ENCODE results near the gene CACNA2D2.
A peak's percentile ranks its signal among the peaks of the same experiment; 100 is the strongest.

Gene CACNA2D2

GRCh38 chr3:50491023-50491422 is 12.4 kb downstream of the CACNA2D2 start:
- Histone ChIP-seq H3K27me3 (ENCODE audit: insufficient read depth, low read length, poor library complexity, severe bottlenecking) (no peaks in the 10 kb centered on the region), H3K4me2 (ENCODE audit: low read depth, low read length, poor library complexity, severe bottlenecking) (peak overlapping the region; percentile 91)

GRCh38 chr3:50490424-50490823 is 13.0 kb downstream of the CACNA2D2 start:
- peaks cover 47% of the 10 kb centered on the region for H3K4me1 ChIP-seq (ENCODE audit: insufficient read depth, low read length, poor library complexity, severe bottlenecking)
- peak overlapping the region; percentile 44; the same call in 1 of the 2 replicates for H2AFZ ChIP-seq (ENCODE audit: low read length)
- no peaks in the 10 kb centered on the region for H3K27me3 ChIP-seq (ENCODE audit: insufficient read depth, low read length, poor library complexity, severe bottlenecking)
- H3K4me2 ChIP-seq (ENCODE audit: low read depth, low read length, poor library complexity, severe bottlenecking) = peak overlapping the region; percentile 91
- H3K9me2 ChIP-seq (replicated peaks; ENCODE audit: low read depth, low read length) = no peaks in the 10 kb centered on the region
- no peak for TF ChIP-seq EZH2phosphoT487 (IDR thresholded peaks at IDR 0.05; ENCODE audit: borderline replicate concordance)
- TF ChIP-seq CTCF (conservative IDR thresholded peaks at IDR 0.05; ENCODE audit: low read length) = no peak
- no peaks in the 10 kb centered on the region for H3K9me3 ChIP-seq (ENCODE audit: insufficient read depth, low read depth, low read length)
- no peaks in the 10 kb centered on the region for H4K20me1 ChIP-seq (ENCODE audit: insufficient read depth, low read length, poor library complexity, severe bottlenecking)
- peak overlapping the region; percentile 65 for H3K4me3 ChIP-seq (ENCODE audit: low read length, poor library complexity, severe bottlenecking)
- no peaks in the 10 kb centered on the region for H3F3A ChIP-seq (ENCODE audit: low read depth)
- no peaks in the 10 kb centered on the region for H3K36me3 ChIP-seq (ENCODE audit: insufficient read depth, low read length)
- H3K79me2 ChIP-seq (ENCODE audit: insufficient read depth, low read length) = no peaks in the 10 kb centered on the region
- peak overlapping the region; percentile 80 for H3K9ac ChIP-seq (ENCODE audit: low read depth, low read length, poor library complexity, severe bottlenecking)

More at GRCh38 chr3:50491023-50491422, 12.4 kb downstream of the CACNA2D2 start:
- no peaks in the 10 kb centered on the region for H3K36me3 ChIP-seq (ENCODE audit: insufficient read depth, low read length)
- H3K9me2 ChIP-seq (replicated peaks; ENCODE audit: low read depth, low read length) = no peaks in the 10 kb centered on the region
- H3F3A ChIP-seq (ENCODE audit: low read depth) = no peaks in the 10 kb centered on the region
- no peaks in the 10 kb centered on the region for H3K9me3 ChIP-seq (ENCODE audit: insufficient read depth, low read depth, low read length)
- H3K4me1 ChIP-seq (ENCODE audit: insufficient read depth, low read length, poor library complexity, severe bottlenecking) = peaks cover 47% of the 10 kb centered on the region
- no peaks in the 10 kb centered on the region for H4K20me1 ChIP-seq (ENCODE audit: insufficient read depth, low read length, poor library complexity, severe bottlenecking)
- no peaks in the 10 kb centered on the region for H3K79me2 ChIP-seq (ENCODE audit: insufficient read depth, low read length)
- peak overlapping the region; percentile 80 for H3K9ac ChIP-seq (ENCODE audit: low read depth, low read length, poor library complexity, severe bottlenecking)
- TF ChIP-seq EZH2phosphoT487 (IDR thresholded peaks at IDR 0.05; ENCODE audit: borderline replicate concordance) (no peak), CTCF (conservative IDR thresholded peaks at IDR 0.05; ENCODE audit: low read length) (no peak)
- peak overlapping the region; percentile 44; the same call in 1 of the 2 replicates for H2AFZ ChIP-seq (ENCODE audit: low read length)
- H3K4me3 ChIP-seq (ENCODE audit: low read length, poor library complexity, severe bottlenecking) = peak overlapping the region; percentile 65

- Histone ChIP-seq H3K9me2 (replicated peaks; ENCODE audit: low read depth, low read length) (no peaks in the 10 kb centered on the region), H3K9me3 (ENCODE audit: insufficient read depth, low read depth, low read length) (no peaks in the 10 kb centered on the region), H3K9ac (ENCODE audit: low read depth, low read length, poor library complexity, severe bottlenecking) (no peak overlapping the region), H3F3A (ENCODE audit: low read depth) (no peaks in the 10 kb centered on the region), H3K4me3 (ENCODE audit: low read length, poor library complexity, severe bottlenecking) (no peak overlapping the region), H3K36me3 (ENCODE audit: insufficient read depth, low read length) (no peaks in the 10 kb centered on the region), H2AFZ (ENCODE audit: low read length) (no peak overlapping the region), H3K27me3 (ENCODE audit: insufficient read depth, low read length, poor library complexity, severe bottlenecking) (no peaks in the 10 kb centered on the region), H3K79me2 (ENCODE audit: insufficient read depth, low read length) (no peaks in the 10 kb centered on the region), H4K20me1 (ENCODE audit: insufficient read depth, low read length, poor library complexity, severe bottlenecking) (no peaks in the 10 kb centered on the region), H3K4me1 (ENCODE audit: insufficient read depth, low read length, poor library complexity, severe bottlenecking) (peaks cover 40% of the 10 kb centered on the region), H3K4me2 (ENCODE audit: low read depth, low read length, poor library complexity, severe bottlenecking) (no peak overlapping the region)
- no peak for TF ChIP-seq EZH2phosphoT487 (IDR thresholded peaks at IDR 0.05; ENCODE audit: borderline replicate concordance)
- TF ChIP-seq CTCF (conservative IDR thresholded peaks at IDR 0.05; ENCODE audit: low read length) = no peak; the same call in 1 of the 2 replicates
Observed at GRCh38 chr3:50487181-50487580, 16.3 kb downstream of the CACNA2D2 start.
